ENCODE measurements around the gene NBL1.

NBL1 gene

GRCh38 chr1:19705464-19705863 is 61.4 kb downstream of the NBL1 start:
- no peaks in the 10 kb centered on the region for H3K9me2 ChIP-seq (replicated peaks; ENCODE audit: insufficient read depth, low read length)
- no peak for TF ChIP-seq EZH2phosphoT487 (conservative IDR thresholded peaks at IDR 0.05; ENCODE audit: low read length)
- no peak for TF ChIP-seq CTCF (IDR thresholded peaks at IDR 0.05; ENCODE audit: insufficient read depth, low read length, poor library complexity, severe bottlenecking)
- no peak overlapping the region for H2AFZ ChIP-seq (ENCODE audit: low read depth, low read length, severe bottlenecking)
- no peaks in the 10 kb centered on the region for H3K9me3 ChIP-seq (ENCODE audit: insufficient read depth, low read length)
- no peaks in the 10 kb centered on the region for H4K20me1 ChIP-seq (ENCODE audit: low read depth, low read length)
- no peaks in the 10 kb centered on the region for H3K79me2 ChIP-seq (ENCODE audit: insufficient read depth, low read length)
- H3K36me3 ChIP-seq (ENCODE audit: low read length): no peaks in the 10 kb centered on the region
- no peak overlapping the region for H3K4me2 ChIP-seq (ENCODE audit: low read depth, low read length, poor library complexity, severe bottlenecking)
- no peak overlapping the region for H3K27ac ChIP-seq (ENCODE audit: low read depth, low read length)
- H3F3A ChIP-seq (ENCODE audit: insufficient read depth): no peaks in the 10 kb centered on the region
- no peak overlapping the region for H3K9ac ChIP-seq (ENCODE audit: low read length)
- H3K27me3 ChIP-seq (ENCODE audit: low read length): no peaks in the 10 kb centered on the region
- H3K4me3 ChIP-seq (ENCODE audit: insufficient read depth, low read length, poor library complexity, severe bottlenecking): no peak overlapping the region

- no peak overlapping the region for H3K4me2 ChIP-seq (ENCODE audit: low read depth, low read length, poor library complexity, severe bottlenecking)
- TF ChIP-seq CTCF (IDR thresholded peaks at IDR 0.05; ENCODE audit: insufficient read depth, low read length, poor library complexity, severe bottlenecking) (no peak), EZH2phosphoT487 (conservative IDR thresholded peaks at IDR 0.05; ENCODE audit: low read length) (no peak)
- H3K79me2 ChIP-seq (ENCODE audit: insufficient read depth, low read length): no peaks in the 10 kb centered on the region
- H3K9me2 ChIP-seq (replicated peaks; ENCODE audit: insufficient read depth, low read length): no peaks in the 10 kb centered on the region
- no peaks in the 10 kb centered on the region for H4K20me1 ChIP-seq (ENCODE audit: low read depth, low read length)
- no peaks in the 10 kb centered on the region for H3F3A ChIP-seq (ENCODE audit: insufficient read depth)
- no peak overlapping the region for H3K9ac ChIP-seq (ENCODE audit: low read length)
- H3K4me3 ChIP-seq (ENCODE audit: insufficient read depth, low read length, poor library complexity, severe bottlenecking): no peak overlapping the region
- no peaks in the 10 kb centered on the region for H3K36me3 ChIP-seq (ENCODE audit: low read length)
- H3K9me3 ChIP-seq (ENCODE audit: insufficient read depth, low read length): no peaks in the 10 kb centered on the region
- no peaks in the 10 kb centered on the region for H3K27me3 ChIP-seq (ENCODE audit: low read length)
- no peak overlapping the region for H3K27ac ChIP-seq (ENCODE audit: low read depth, low read length)
- no peak overlapping the region for H2AFZ ChIP-seq (ENCODE audit: low read depth, low read length, severe bottlenecking)
Observed at GRCh38 chr1:19706136-19706535, 62.0 kb downstream of the NBL1 start.
